Measurements from ENCODE around the gene PFKP. TPM values are rescaled to one million over a fixed set of nuclear protein-coding genes. Genes with fewer than 3 reads are reported as not detected.

The PFKP gene
- total RNA-seq, 2 donors from 2014 or later = 58.0 to 82.3 TPM

DNA sequence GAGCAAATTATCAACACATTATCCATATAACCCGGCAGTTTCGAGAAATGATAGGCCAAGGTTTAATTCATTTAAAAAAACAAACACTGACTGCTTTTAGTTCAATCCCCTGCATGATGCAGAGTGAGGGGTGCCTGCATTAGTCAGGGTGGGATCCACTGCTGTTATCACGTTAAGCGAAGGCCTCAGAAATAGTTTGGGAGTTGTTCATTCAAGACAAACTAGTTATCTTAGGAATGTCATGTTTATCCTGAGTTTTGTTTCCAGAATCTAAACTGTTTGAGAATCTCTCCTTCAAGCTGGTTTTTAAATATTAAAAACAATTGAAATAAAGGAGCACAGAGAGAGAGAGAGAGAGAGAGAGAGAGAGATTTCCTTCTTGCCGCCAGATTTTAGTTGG lies 36.6 kb upstream of the PFKP start:
- Mint-ChIP-seq H3K9me3 (no peaks in the 10 kb centered on the region), H3K4me1 (no peaks in the 10 kb centered on the region), H3K27ac (no peak overlapping the region), H3K36me3 (ENCODE audit: low read depth) (no peaks in the 10 kb centered on the region), H3K4me3 (no peak overlapping the region), H3K27me3 (ENCODE audit: insufficient read depth) (no peaks in the 10 kb centered on the region)
- Histone ChIP-seq H3K27ac (ENCODE audit: low read depth, low read length) (no peak overlapping the region), H3K27me3 (ENCODE audit: control insufficient read depth, insufficient read depth, low read length, poor library complexity, severe bottlenecking) (no peaks in the 10 kb centered on the region), H3K9me3 (ENCODE audit: control insufficient read depth, low read length) (no peaks in the 10 kb centered on the region), H3K4me3 (ENCODE audit: low read length) (no peak overlapping the region), H3K9ac (ENCODE audit: extremely low read depth, low read length, poor library complexity, severe bottlenecking) (no peak overlapping the region), H3K4me1 (ENCODE audit: control insufficient read depth, insufficient read depth, low read length) (no peaks in the 10 kb centered on the region), H3K36me3 (ENCODE audit: control insufficient read depth, insufficient read depth, low read length) (no peaks in the 10 kb centered on the region)
- DNase-seq = no peak
- WGBS, 2 experiments (ENCODE audit: insufficient coverage in 1 of 2, insufficient read length in 1 of 2) = 95 to 100% methylated on average over 2 to 4 of the region's 5 CpGs
- no peak for TF ChIP-seq CTCF (conservative IDR thresholded peaks at IDR 0.05)

DNA sequence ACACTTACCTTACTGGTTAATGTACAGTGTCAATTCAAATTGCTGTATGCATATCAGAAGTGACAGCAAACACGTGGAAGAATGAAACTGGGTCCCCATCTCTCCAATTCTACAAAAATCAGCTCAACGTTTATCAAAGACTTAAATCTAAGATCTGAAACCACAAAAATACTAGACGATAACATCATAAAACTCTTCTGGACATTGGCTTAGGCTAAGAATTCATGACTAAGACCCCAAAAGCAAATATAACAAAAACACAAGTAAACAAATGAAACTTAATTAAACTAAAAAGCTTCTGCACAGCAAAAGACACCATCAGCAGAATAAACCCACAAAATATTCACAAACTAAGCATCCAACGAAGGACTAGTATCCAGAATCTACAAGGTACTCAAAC lies 35.9 kb upstream of the PFKP start:
- Mint-ChIP-seq H3K4me3 (no peak overlapping the region), H3K9me3 (no peaks in the 10 kb centered on the region), H3K27me3 (ENCODE audit: insufficient read depth) (no peaks in the 10 kb centered on the region), H3K4me1 (no peaks in the 10 kb centered on the region), H3K36me3 (ENCODE audit: low read depth) (no peaks in the 10 kb centered on the region), H3K27ac (no peak overlapping the region)
- no peaks in the 10 kb centered on the region for H3K27me3 ChIP-seq (ENCODE audit: control insufficient read depth, insufficient read depth, low read length, poor library complexity, severe bottlenecking)
- no peak overlapping the region for H3K9ac ChIP-seq (ENCODE audit: extremely low read depth, low read length, poor library complexity, severe bottlenecking)
- TF ChIP-seq CTCF (conservative IDR thresholded peaks at IDR 0.05) = no peak
- H3K4me1 ChIP-seq (ENCODE audit: control insufficient read depth, insufficient read depth, low read length) = no peaks in the 10 kb centered on the region
- H3K4me3 ChIP-seq (ENCODE audit: low read length) = no peak overlapping the region
- H3K36me3 ChIP-seq (ENCODE audit: control insufficient read depth, insufficient read depth, low read length) = no peaks in the 10 kb centered on the region
- no peaks in the 10 kb centered on the region for H3K9me3 ChIP-seq (ENCODE audit: control insufficient read depth, low read length)
- DNase-seq = no peak
- H3K27ac ChIP-seq (ENCODE audit: low read depth, low read length) = no peak overlapping the region
- WGBS, 2 experiments (ENCODE audit: insufficient coverage in 1 of 2, insufficient read length in 1 of 2) = 76 to 77% methylated on average over 3 to 4 of the region's 4 CpGs

- Mint-ChIP-seq H3K4me3 (no peak overlapping the region), H3K27me3 (ENCODE audit: insufficient read depth) (no peaks in the 10 kb centered on the region), H3K27ac (no peak overlapping the region), H3K4me1 (no peaks in the 10 kb centered on the region), H3K9me3 (peaks cover 10% of the 10 kb centered on the region), H3K36me3 (ENCODE audit: low read depth) (no peaks in the 10 kb centered on the region)
- peak; percentile 7 for DNase-seq
- Histone ChIP-seq H3K27me3 (ENCODE audit: control insufficient read depth, insufficient read depth, low read length, poor library complexity, severe bottlenecking) (no peaks in the 10 kb centered on the region), H3K4me3 (ENCODE audit: low read length) (no peak overlapping the region), H3K9me3 (ENCODE audit: control insufficient read depth, low read length) (no peaks in the 10 kb centered on the region), H3K9ac (ENCODE audit: extremely low read depth, low read length, poor library complexity, severe bottlenecking) (no peak overlapping the region), H3K36me3 (ENCODE audit: control insufficient read depth, insufficient read depth, low read length) (no peaks in the 10 kb centered on the region), H3K27ac (ENCODE audit: low read depth, low read length) (no peak overlapping the region), H3K4me1 (ENCODE audit: control insufficient read depth, insufficient read depth, low read length) (no peaks in the 10 kb centered on the region)
- 83 to 95% methylated on average over 2 to 5 of the region's 5 CpGs for WGBS, 2 experiments (ENCODE audit: insufficient coverage in 1 of 2, insufficient read length in 1 of 2)
- no peak for TF ChIP-seq CTCF (conservative IDR thresholded peaks at IDR 0.05)
These were observed 33.4 kb upstream of the PFKP start for GRCh38 chr10:3033925-3034324.
